Measurements from ENCODE around the gene RPS6KA2.
"Not testable (repeated sequence)": the region's sequence is repeated elsewhere in the genome, so short reads cannot be mapped to it uniquely, and the experiment has no call there.

The RPS6KA2 gene

GRCh38 chr6:166584853-166585429 is 42.1 kb downstream of the RPS6KA2 start:
- DNase-seq (ENCODE audit: low read depth, low spot score), result peak; percentile 50
- H3K4me3 ChIP-seq (ENCODE audit: low read depth, low read length), result no peak overlapping the region
- no peak for TF ChIP-seq CTCF (IDR thresholded peaks at IDR 0.05; ENCODE audit: insufficient read depth, low read length, missing control alignments)
- ChIA-PET CTCF (interaction anchor here (0.7 to 1.9 kb wide), 5 partner anchors 9 to 36 kb away, joined by 3 to 7 read pairs (median 3); no protein-coding TSS in a partner anchor), POLR2A (interaction anchor here (0.8 kb wide), 1 partner anchor 13 kb away, joined by 3 read pairs; no protein-coding TSS in a partner anchor)

- no peak for DNase-seq (ENCODE audit: low read depth, low spot score)
- ChIA-PET CTCF (interaction anchor here (0.7 to 1.9 kb wide), 7 partner anchors 9 to 95 kb away, joined by 3 to 7 read pairs (median 3); partner anchors contain the start of gene RPS6KA2), POLR2A (interaction anchor here (0.8 kb wide), 1 partner anchor 12 kb away, joined by 3 read pairs; no protein-coding TSS in a partner anchor)
- no peak for TF ChIP-seq CTCF (IDR thresholded peaks at IDR 0.05; ENCODE audit: insufficient read depth, low read length, missing control alignments)
- no peak overlapping the region for H3K4me3 ChIP-seq (ENCODE audit: low read depth, low read length)
These were observed 42.9 kb downstream of the RPS6KA2 start for GRCh38 chr6:166584155-166584554.

GRCh38 chr6:166583230-166583965 is 43.7 kb downstream of the RPS6KA2 start:
- ChIA-PET POLR2A (no interaction called here), CTCF (interaction anchor here (0.9 to 1.9 kb wide), 5 partner anchors 10 to 95 kb away, joined by 3 to 7 read pairs (median 3); partner anchors contain the start of gene RPS6KA2)
- TF ChIP-seq CTCF (IDR thresholded peaks at IDR 0.05; ENCODE audit: insufficient read depth, low read length, missing control alignments), result no peak
- DNase-seq (ENCODE audit: low read depth, low spot score), result no peak
- H3K4me3 ChIP-seq (ENCODE audit: low read depth, low read length), result no peak overlapping the region

GRCh38 chr6:166582258-166582657 is 44.8 kb downstream of the RPS6KA2 start:
- no peak for DNase-seq (ENCODE audit: low read depth, low spot score)
- CTCF ChIA-PET, result interaction anchor here (1.0 kb wide), 1 partner anchor 11 kb away, joined by 3 read pairs; no protein-coding TSS in a partner anchor

GRCh38 chr6:166581801-166582200 is 45.2 kb downstream of the RPS6KA2 start:
- POLR2A ChIA-PET, result not testable (repeated sequence)

More at GRCh38 chr6:166582258-166582657, 44.8 kb downstream of the RPS6KA2 start:
- no peak for TF ChIP-seq CTCF (IDR thresholded peaks at IDR 0.05; ENCODE audit: insufficient read depth, low read length, missing control alignments)
- POLR2A ChIA-PET, result no interaction called here
- H3K4me3 ChIP-seq (ENCODE audit: low read depth, low read length), result no peak overlapping the region

GRCh38 chr6:166581091-166581511 is 46.0 kb downstream of the RPS6KA2 start:
- ChIA-PET POLR2A (no interaction called here), CTCF (no interaction called here)
- no peak for DNase-seq (ENCODE audit: low read depth, low spot score)
- no peak for TF ChIP-seq CTCF (IDR thresholded peaks at IDR 0.05; ENCODE audit: insufficient read depth, low read length, missing control alignments)
- no peak overlapping the region for H3K4me3 ChIP-seq (ENCODE audit: low read depth, low read length)

More at GRCh38 chr6:166581801-166582200, 45.2 kb downstream of the RPS6KA2 start:
- H3K4me3 ChIP-seq (ENCODE audit: low read depth, low read length); DNase-seq (ENCODE audit: low read depth, low spot score); CTCF ChIA-PET: not testable (repeated sequence)

All from AG04449 (cell line).